ENCODE results near the gene BCAS3.

BCAS3 gene

DNA sequence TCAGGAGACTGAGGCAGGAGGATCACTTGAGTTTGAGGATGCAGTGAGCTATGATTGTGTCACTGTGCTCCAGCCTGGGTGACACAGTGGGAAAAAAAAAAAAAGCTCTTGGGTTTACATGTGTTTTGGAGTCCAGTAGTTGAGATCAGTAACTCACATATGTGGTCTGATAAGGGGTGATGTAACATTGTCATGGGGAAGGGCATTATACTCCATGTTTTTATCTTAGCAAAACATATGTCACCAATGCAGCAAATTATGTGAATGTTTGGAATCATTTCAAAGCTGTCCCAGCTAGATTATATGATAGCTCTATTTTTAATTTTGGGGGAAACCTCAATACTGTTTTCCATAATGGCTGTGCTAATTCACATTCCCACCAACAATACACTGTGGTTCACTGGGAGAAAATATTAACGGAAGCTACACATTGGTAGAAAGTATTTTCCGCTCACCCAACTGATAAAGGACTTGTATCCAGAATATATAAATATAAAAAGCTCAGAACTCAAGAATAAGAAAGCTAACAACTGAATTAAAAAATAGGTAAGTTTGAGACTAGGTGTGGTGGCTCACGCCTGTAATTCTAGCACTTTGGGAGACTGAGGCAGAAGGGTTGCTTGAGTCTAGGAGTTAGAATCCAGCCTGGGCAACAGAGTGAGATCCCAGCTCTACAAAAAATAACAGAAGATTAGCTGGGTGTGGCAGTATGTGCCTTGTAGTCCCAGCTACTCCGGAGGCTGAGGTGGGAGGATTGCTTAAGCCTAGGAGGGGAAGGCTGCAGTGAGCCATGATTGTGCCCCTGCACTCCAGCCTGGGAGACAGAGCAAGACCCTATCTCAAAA is 497.9 kb downstream of the BCAS3 start:
- H3K27me3 ChIP-seq (ENCODE audit: control insufficient read depth, insufficient read depth, low read length), result no peaks in the 10 kb centered on the region
- no peaks in the 10 kb centered on the region for H3K4me1 ChIP-seq
- H3K9ac ChIP-seq, result no peak overlapping the region
- TF ChIP-seq, protein P1, sequence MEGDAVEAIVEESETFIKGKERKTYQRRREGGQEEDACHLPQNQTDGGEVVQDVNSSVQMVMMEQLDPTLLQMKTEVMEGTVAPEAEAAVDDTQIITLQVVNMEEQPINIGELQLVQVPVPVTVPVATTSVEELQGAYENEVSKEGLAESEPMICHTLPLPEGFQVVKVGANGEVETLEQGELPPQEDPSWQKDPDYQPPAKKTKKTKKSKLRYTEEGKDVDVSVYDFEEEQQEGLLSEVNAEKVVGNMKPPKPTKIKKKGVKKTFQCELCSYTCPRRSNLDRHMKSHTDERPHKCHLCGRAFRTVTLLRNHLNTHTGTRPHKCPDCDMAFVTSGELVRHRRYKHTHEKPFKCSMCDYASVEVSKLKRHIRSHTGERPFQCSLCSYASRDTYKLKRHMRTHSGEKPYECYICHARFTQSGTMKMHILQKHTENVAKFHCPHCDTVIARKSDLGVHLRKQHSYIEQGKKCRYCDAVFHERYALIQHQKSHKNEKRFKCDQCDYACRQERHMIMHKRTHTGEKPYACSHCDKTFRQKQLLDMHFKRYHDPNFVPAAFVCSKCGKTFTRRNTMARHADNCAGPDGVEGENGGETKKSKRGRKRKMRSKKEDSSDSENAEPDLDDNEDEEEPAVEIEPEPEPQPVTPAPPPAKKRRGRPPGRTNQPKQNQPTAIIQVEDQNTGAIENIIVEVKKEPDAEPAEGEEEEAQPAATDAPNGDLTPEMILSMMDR (IDR thresholded peaks at IDR 0.05), result no peak
- no peaks in the 10 kb centered on the region for H3K79me2 ChIP-seq
- no peak overlapping the region for H3K4me2 ChIP-seq (ENCODE audit: low read length)
- no peak overlapping the region for H3K27ac ChIP-seq
- H3K4me3 ChIP-seq (ENCODE audit: low read depth, low read length), result no peak overlapping the region
- H2AFZ ChIP-seq, result no peak overlapping the region
- H3K36me3 ChIP-seq (ENCODE audit: control insufficient read depth, insufficient read depth, low read length), result no peaks in the 10 kb centered on the region
- H3K9me3 ChIP-seq (ENCODE audit: control insufficient read depth, low read length), result no peaks in the 10 kb centered on the region

GRCh38 chr17:61177351-61177750 is 499.7 kb downstream of the BCAS3 start:
- H3K9ac ChIP-seq, result no peak overlapping the region
- no peak overlapping the region for H3K4me3 ChIP-seq (ENCODE audit: low read depth, low read length)
- H3K79me2 ChIP-seq, result no peaks in the 10 kb centered on the region
- H3K27ac ChIP-seq, result no peak overlapping the region
- H3K4me1 ChIP-seq, result no peaks in the 10 kb centered on the region
- H3K9me3 ChIP-seq (ENCODE audit: control insufficient read depth, low read length), result no peaks in the 10 kb centered on the region
- no peaks in the 10 kb centered on the region for H3K36me3 ChIP-seq (ENCODE audit: control insufficient read depth, insufficient read depth, low read length)
- TF ChIP-seq, protein P1 (IDR thresholded peaks at IDR 0.05), result no peak
- no peaks in the 10 kb centered on the region for H3K27me3 ChIP-seq (ENCODE audit: control insufficient read depth, insufficient read depth, low read length)
- H2AFZ ChIP-seq, result no peak overlapping the region
- H3K4me2 ChIP-seq (ENCODE audit: low read length), result no peak overlapping the region

GRCh38 chr17:61178284-61178683 is 500.6 kb downstream of the BCAS3 start:
- Histone ChIP-seq H3K36me3 (ENCODE audit: control insufficient read depth, insufficient read depth, low read length) (no peaks in the 10 kb centered on the region), H3K4me3 (ENCODE audit: low read depth, low read length) (no peak overlapping the region), H3K27ac (no peak overlapping the region), H3K9me3 (ENCODE audit: control insufficient read depth, low read length) (no peaks in the 10 kb centered on the region), H3K4me2 (ENCODE audit: low read length) (no peak overlapping the region), H3K27me3 (ENCODE audit: control insufficient read depth, insufficient read depth, low read length) (no peaks in the 10 kb centered on the region), H2AFZ (no peak overlapping the region), H3K9ac (no peak overlapping the region), H3K4me1 (no peaks in the 10 kb centered on the region), H3K79me2 (no peaks in the 10 kb centered on the region)
- TF ChIP-seq, protein P1 (IDR thresholded peaks at IDR 0.05), result no peak

DNA sequence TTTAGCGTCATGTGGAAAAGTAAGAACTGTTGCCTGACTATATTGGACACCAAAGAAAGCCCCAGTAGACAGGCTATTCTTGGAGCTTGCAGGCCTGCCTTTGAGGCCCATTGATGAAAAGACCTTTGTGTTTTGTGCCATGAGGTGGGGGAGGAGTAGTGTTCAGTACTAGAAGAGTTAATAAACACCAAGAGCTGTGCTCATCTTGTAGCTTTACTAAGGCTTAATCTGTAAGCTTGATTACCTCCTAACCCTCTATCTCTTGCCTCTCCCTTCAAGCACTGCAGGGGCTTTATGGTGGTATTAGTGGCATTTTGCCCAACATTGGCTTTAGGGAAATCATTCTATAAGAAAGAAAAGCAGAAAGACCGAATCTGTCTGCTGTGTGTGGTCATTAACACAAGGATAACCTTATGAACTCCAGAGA is 501.7 kb downstream of the BCAS3 start:
- Histone ChIP-seq H3K9me3 (ENCODE audit: control insufficient read depth, low read length) (no peaks in the 10 kb centered on the region), H3K9ac (no peak overlapping the region), H3K36me3 (ENCODE audit: control insufficient read depth, insufficient read depth, low read length) (no peaks in the 10 kb centered on the region), H3K79me2 (no peaks in the 10 kb centered on the region), H3K4me1 (no peaks in the 10 kb centered on the region), H3K27ac (no peak overlapping the region), H3K27me3 (ENCODE audit: control insufficient read depth, insufficient read depth, low read length) (no peaks in the 10 kb centered on the region), H3K4me2 (ENCODE audit: low read length) (no peak overlapping the region), H3K4me3 (ENCODE audit: low read depth, low read length) (no peak overlapping the region), H2AFZ (no peak overlapping the region)
- TF ChIP-seq, protein P1 (IDR thresholded peaks at IDR 0.05), result no peak

GRCh38 chr17:61183793-61184192 is 506.1 kb downstream of the BCAS3 start:
- Histone ChIP-seq H3K4me1 (no peaks in the 10 kb centered on the region), H3K4me2 (ENCODE audit: low read length) (no peak overlapping the region), H3K4me3 (ENCODE audit: low read depth, low read length) (no peak overlapping the region), H3K27ac (no peak overlapping the region), H3K9ac (no peak overlapping the region), H2AFZ (no peak overlapping the region), H3K27me3 (ENCODE audit: control insufficient read depth, insufficient read depth, low read length) (no peaks in the 10 kb centered on the region), H3K79me2 (no peaks in the 10 kb centered on the region), H3K36me3 (ENCODE audit: control insufficient read depth, insufficient read depth, low read length) (no peaks in the 10 kb centered on the region), H3K9me3 (ENCODE audit: control insufficient read depth, low read length) (no peaks in the 10 kb centered on the region)
- TF ChIP-seq, protein P1 (IDR thresholded peaks at IDR 0.05), result no peak
